HEK293 (cell line): Measurements from ENCODE around the gene PRKCE.

ENCODE experiments used
- CTCF ChIA-PET: fragments of 350-600 bp; formaldehyde crosslinking; extraction: SDS; loops from one replicate; lab custom pipeline; 2021; ENCODE audit warnings: antibody characterized with exemption; lab: Yijun Ruan, JAX
- POLR2A ChIA-PET: fragments of 300-600 bp; formaldehyde crosslinking; extraction: SDS; loops from one replicate; lab custom pipeline; 2020; ENCODE audit warnings: antibody characterized with exemption, inconsistent platforms; lab: Yijun Ruan, JAX
- H3K27ac ChIP-seq: fragments of 200-500 bp; sonication (Bioruptor generic); 2 replicates; pipeline ENCODE4 v1.5.1; 2014; ENCODE audit warnings: low read depth, low read length, control low read depth, inconsistent platforms; ENCODE audit errors: extremely low read depth
- H3K36me3 ChIP-seq, 2 experiments: fragments of 200-500 bp in 1 of 2; sonication (Bioruptor generic) in 1 of 2; 1 replicate in 1 of 2; 2 replicates in 1 of 2; pipeline ENCODE4 v1.5.1; 2014 to 2017; ENCODE audit warnings: inconsistent platforms in 2 of 2, low read length in 2 of 2; ENCODE audit not compliant: control insufficient read depth in 2 of 2, insufficient read depth in 1 of 2
- H3K4me1 ChIP-seq: fragments of 200-500 bp; sonication (Bioruptor generic); 2 replicates; pipeline ENCODE4 v1.5.1; 2014; ENCODE audit warnings: mild to moderate bottlenecking, low read length, inconsistent platforms; ENCODE audit not compliant: control insufficient read depth, insufficient read depth
- H3K4me3 ChIP-seq: 2 replicates; pipeline ENCODE4 v1.5.1; 2011; ENCODE audit warnings: low read depth, mild to moderate bottlenecking, control low read depth, low read length, moderate library complexity
- H3K9me3 ChIP-seq: fragments of 200-500 bp; sonication (Bioruptor generic); 2 replicates; pipeline ENCODE4 v1.5.1; 2014; ENCODE audit warnings: low read depth, low read length, inconsistent platforms; ENCODE audit not compliant: control insufficient read depth, insufficient read depth
- EGR2 ChIP-seq: fragments of 450-650 bp; formaldehyde crosslinking; IDR thresholded peaks from 2 replicates; pipeline ENCODE4 v1.5.1; 2016; ENCODE audit warnings: low read depth, missing biosample characterization, missing genetic modification characterization
- FEZF1 ChIP-seq: fragments of 450-650 bp; formaldehyde crosslinking; IDR thresholded peaks from 2 replicates; pipeline ENCODE4 v1.5.1; 2016; ENCODE audit warnings: missing biosample characterization, missing genetic modification characterization
- RBAK ChIP-seq: fragments of 450-650 bp; formaldehyde crosslinking; IDR thresholded peaks from 2 replicates; pipeline ENCODE4 v1.5.1; 2016; ENCODE audit warnings: missing biosample characterization, missing genetic modification characterization
- SCRT2 ChIP-seq: fragments of 450-650 bp; formaldehyde crosslinking; IDR thresholded peaks from 2 replicates; pipeline ENCODE4 v1.5.1; 2016; ENCODE audit warnings: missing biosample characterization, missing genetic modification characterization
- YY1 ChIP-seq: fragments of 450-650 bp; formaldehyde crosslinking; IDR thresholded peaks from 2 replicates; pipeline ENCODE4 v1.5.1; 2018; ENCODE audit warnings: missing biosample characterization, missing genetic modification characterization
- ZBTB7A ChIP-seq: fragments of 450-650 bp; formaldehyde crosslinking; IDR thresholded peaks from 2 replicates; pipeline ENCODE4 v1.5.1; 2016; ENCODE audit warnings: low read depth, missing biosample characterization, missing genetic modification characterization
- ZFP69B ChIP-seq: fragments of 450-650 bp; formaldehyde crosslinking; IDR thresholded peaks from 2 replicates; pipeline ENCODE4 v1.5.1; 2016; ENCODE audit warnings: missing biosample characterization, missing genetic modification characterization
- ZNF133 ChIP-seq: fragments of 450-650 bp; formaldehyde crosslinking; IDR thresholded peaks from 2 replicates; pipeline ENCODE4 v1.5.1; 2016; ENCODE audit warnings: missing biosample characterization, missing genetic modification characterization
- ZNF157 ChIP-seq: fragments of 450-650 bp; formaldehyde crosslinking; IDR thresholded peaks from 2 replicates; pipeline ENCODE4 v1.5.1; 2016; ENCODE audit warnings: missing biosample characterization, missing genetic modification characterization
- ZNF174 ChIP-seq: fragments of 450-650 bp; formaldehyde crosslinking; IDR thresholded peaks from 2 replicates; pipeline ENCODE4 v1.5.0; 2017; ENCODE audit warnings: missing biosample characterization, mild to moderate bottlenecking, missing genetic modification characterization
- ZNF266 ChIP-seq: fragments of 450-650 bp; formaldehyde crosslinking; IDR thresholded peaks from 2 replicates; pipeline ENCODE4 v1.5.1; 2016; ENCODE audit warnings: missing biosample characterization, missing genetic modification characterization, low read depth
- ZNF274 ChIP-seq, 2 experiments: fragments of 200-500 bp in 1 of 2; fragments of 450-650 bp in 1 of 2; sonication (Bioruptor generic) in 1 of 2; formaldehyde crosslinking in 1 of 2; IDR thresholded peaks; 2 replicates each; pipeline versions ENCODE4 v1.5.1 to v1.6.1; 2014 to 2016; ENCODE audit warnings: borderline replicate concordance in 1 of 2, inconsistent platforms in 1 of 2, low read length in 1 of 2, missing biosample characterization in 1 of 2, missing genetic modification characterization in 1 of 2
- ZNF302 ChIP-seq: fragments of 450-650 bp; formaldehyde crosslinking; IDR thresholded peaks from 2 replicates; pipeline ENCODE4 v1.5.1; 2016; ENCODE audit warnings: missing biosample characterization, missing genetic modification characterization, low read depth
- ZNF341 ChIP-seq: fragments of 450-650 bp; formaldehyde crosslinking; IDR thresholded peaks from 2 replicates; pipeline ENCODE4; 2016; ENCODE audit warnings: low read depth, missing biosample characterization, missing genetic modification characterization
- ZNF404 ChIP-seq: fragments of 450-650 bp; formaldehyde crosslinking; IDR thresholded peaks from 2 replicates; pipeline ENCODE4 v1.5.1; 2017; ENCODE audit warnings: missing biosample characterization, missing genetic modification characterization
- ZNF544 ChIP-seq: fragments of 450-650 bp; formaldehyde crosslinking; IDR thresholded peaks from 2 replicates; pipeline ENCODE4 v1.5.0; 2017; ENCODE audit warnings: missing biosample characterization, missing genetic modification characterization
- ZNF585B ChIP-seq: fragments of 450-650 bp; formaldehyde crosslinking; IDR thresholded peaks from 2 replicates; pipeline ENCODE4 v1.5.1; 2016; ENCODE audit warnings: missing biosample characterization, missing genetic modification characterization
- ZNF610 ChIP-seq: fragments of 450-650 bp; formaldehyde crosslinking; IDR thresholded peaks from 2 replicates; pipeline ENCODE4 v1.5.1; 2016; ENCODE audit warnings: missing biosample characterization, missing genetic modification characterization, borderline replicate concordance
- ZNF621 ChIP-seq: fragments of 450-650 bp; formaldehyde crosslinking; IDR thresholded peaks from 2 replicates; pipeline ENCODE4 v1.5.1; 2017; ENCODE audit warnings: missing biosample characterization, missing genetic modification characterization
- ZNF677 ChIP-seq: fragments of 450-650 bp; IDR thresholded peaks from 2 replicates; pipeline ENCODE4 v1.5.0; 2018; ENCODE audit warnings: missing biosample characterization, mild to moderate bottlenecking, missing genetic modification characterization, moderate library complexity
- ZNF747 ChIP-seq: fragments of 450-650 bp; formaldehyde crosslinking; IDR thresholded peaks from 2 replicates; pipeline ENCODE4 v1.5.1; 2016; ENCODE audit warnings: missing biosample characterization, missing genetic modification characterization
- ZNF777 ChIP-seq: fragments of 450-650 bp; formaldehyde crosslinking; IDR thresholded peaks from 2 replicates; pipeline ENCODE4 v1.5.1; 2017; ENCODE audit warnings: missing biosample characterization, missing genetic modification characterization, borderline replicate concordance
- ZNF791 ChIP-seq: fragments of 450-650 bp; formaldehyde crosslinking; IDR thresholded peaks from 2 replicates; pipeline ENCODE4 v1.5.1; 2016; ENCODE audit warnings: missing biosample characterization, missing genetic modification characterization
- ZXDB ChIP-seq: fragments of 450-650 bp; formaldehyde crosslinking; IDR thresholded peaks from 2 replicates; pipeline ENCODE4 v1.5.1; 2016; ENCODE audit warnings: missing biosample characterization, missing genetic modification characterization
- TF ChIP-seq, protein P1 (sequence below): fragments of 450-650 bp; formaldehyde crosslinking; IDR thresholded peaks from 2 replicates; pipeline ENCODE4 v1.5.1; 2016; ENCODE audit warnings: missing biosample characterization, missing genetic modification characterization
- TF ChIP-seq, protein P2 (sequence below): fragments of 450-650 bp; formaldehyde crosslinking; IDR thresholded peaks from 2 replicates; pipeline ENCODE4 v1.5.1; 2016; ENCODE audit warnings: missing biosample characterization, missing genetic modification characterization
- TF ChIP-seq, protein P3 (sequence below): fragments of 450-650 bp; formaldehyde crosslinking; IDR thresholded peaks from 2 replicates; pipeline ENCODE4 v1.5.1; 2016; ENCODE audit warnings: missing biosample characterization, missing genetic modification characterization
- TF ChIP-seq, protein P4 (sequence below): fragments of 450-650 bp; formaldehyde crosslinking; IDR thresholded peaks from 2 replicates; pipeline ENCODE4 v1.5.1; 2017; ENCODE audit warnings: missing biosample characterization, missing genetic modification characterization

PRKCE gene

DNA sequence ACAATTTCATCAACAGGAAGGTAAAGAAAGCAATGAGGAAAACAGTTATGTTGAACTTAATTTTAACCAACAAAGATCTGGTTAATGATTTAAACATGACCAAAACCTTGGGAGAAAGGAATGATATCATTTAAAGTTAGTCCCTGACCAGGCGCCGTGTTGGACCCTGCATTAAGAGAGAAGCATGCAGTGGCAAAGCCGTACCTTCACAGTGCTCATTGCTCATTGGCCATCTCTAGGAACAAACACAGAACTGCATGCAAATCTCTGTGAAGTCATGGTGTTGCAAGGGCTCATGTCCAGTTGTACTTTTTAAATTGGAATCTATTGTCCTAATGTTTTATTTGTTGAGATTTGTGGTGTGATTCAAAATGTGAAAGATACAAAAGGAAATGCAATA is 28.4 kb upstream of the PRKCE start:
- no peaks in the 10 kb centered on the region for H3K4me1 ChIP-seq
- no peaks in the 10 kb centered on the region for H3K36me3 ChIP-seq
- no peak overlapping the region for H3K27ac ChIP-seq
- no peak overlapping the region for H3K4me3 ChIP-seq
- no peaks in the 10 kb centered on the region for H3K9me3 ChIP-seq
- POLR2A ChIA-PET: no interaction called here
- TF ChIP-seq ZNF610 (no peak), FEZF1 (tag by site-specific recombination) (no peak), ZNF341 (tag by site-specific recombination) (no peak), ZNF585B (tag by site-specific recombination) (no peak), ZNF621 (tag by site-specific recombination) (no peak), SCRT2 (tag by site-specific recombination) (no peak), ZNF302 (tag by site-specific recombination) (no peak), ZNF266 (no peak), YY1 (tag by site-specific recombination) (no peak), ZNF791 (tag by site-specific recombination) (no peak)
- TF ChIP-seq, protein P1, sequence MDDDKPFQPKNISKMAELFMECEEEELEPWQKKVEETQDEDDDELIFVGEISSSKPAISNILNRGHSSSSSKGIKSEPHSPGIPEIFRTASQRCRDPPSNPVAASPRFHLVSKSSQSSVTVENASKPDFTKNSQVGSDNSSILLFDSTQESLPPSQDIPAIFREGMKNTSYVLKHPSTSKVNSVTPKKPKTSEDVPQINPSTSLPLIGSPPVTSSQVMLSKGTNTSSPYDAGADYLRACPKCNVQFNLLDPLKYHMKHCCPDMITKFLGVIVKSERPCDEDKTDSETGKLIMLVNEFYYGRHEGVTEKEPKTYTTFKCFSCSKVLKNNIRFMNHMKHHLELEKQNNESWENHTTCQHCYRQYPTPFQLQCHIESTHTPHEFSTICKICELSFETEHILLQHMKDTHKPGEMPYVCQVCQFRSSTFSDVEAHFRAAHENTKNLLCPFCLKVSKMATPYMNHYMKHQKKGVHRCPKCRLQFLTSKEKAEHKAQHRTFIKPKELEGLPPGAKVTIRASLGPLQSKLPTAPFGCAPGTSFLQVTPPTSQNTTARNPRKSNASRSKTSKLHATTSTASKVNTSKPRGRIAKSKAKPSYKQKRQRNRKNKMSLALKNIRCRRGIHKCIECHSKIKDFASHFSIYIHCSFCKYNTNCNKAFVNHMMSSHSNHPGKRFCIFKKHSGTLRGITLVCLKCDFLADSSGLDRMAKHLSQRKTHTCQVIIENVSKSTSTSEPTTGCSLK (tag by site-specific recombination): no peak
- TF ChIP-seq, protein P2, sequence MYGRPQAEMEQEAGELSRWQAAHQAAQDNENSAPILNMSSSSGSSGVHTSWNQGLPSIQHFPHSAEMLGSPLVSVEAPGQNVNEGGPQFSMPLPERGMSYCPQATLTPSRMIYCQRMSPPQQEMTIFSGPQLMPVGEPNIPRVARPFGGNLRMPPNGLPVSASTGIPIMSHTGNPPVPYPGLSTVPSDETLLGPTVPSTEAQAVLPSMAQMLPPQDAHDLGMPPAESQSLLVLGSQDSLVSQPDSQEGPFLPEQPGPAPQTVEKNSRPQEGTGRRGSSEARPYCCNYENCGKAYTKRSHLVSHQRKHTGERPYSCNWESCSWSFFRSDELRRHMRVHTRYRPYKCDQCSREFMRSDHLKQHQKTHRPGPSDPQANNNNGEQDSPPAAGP: no peak
- TF ChIP-seq, protein P3, sequence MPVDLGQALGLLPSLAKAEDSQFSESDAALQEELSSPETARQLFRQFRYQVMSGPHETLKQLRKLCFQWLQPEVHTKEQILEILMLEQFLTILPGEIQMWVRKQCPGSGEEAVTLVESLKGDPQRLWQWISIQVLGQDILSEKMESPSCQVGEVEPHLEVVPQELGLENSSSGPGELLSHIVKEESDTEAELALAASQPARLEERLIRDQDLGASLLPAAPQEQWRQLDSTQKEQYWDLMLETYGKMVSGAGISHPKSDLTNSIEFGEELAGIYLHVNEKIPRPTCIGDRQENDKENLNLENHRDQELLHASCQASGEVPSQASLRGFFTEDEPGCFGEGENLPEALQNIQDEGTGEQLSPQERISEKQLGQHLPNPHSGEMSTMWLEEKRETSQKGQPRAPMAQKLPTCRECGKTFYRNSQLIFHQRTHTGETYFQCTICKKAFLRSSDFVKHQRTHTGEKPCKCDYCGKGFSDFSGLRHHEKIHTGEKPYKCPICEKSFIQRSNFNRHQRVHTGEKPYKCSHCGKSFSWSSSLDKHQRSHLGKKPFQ (tag by site-specific recombination): no peak
- CTCF ChIA-PET: interaction anchor here (0.5 to 0.9 kb wide), 2 partner anchors 15 to 1378 kb away, joined by 3 read pairs; no protein-coding TSS in a partner anchor

DNA sequence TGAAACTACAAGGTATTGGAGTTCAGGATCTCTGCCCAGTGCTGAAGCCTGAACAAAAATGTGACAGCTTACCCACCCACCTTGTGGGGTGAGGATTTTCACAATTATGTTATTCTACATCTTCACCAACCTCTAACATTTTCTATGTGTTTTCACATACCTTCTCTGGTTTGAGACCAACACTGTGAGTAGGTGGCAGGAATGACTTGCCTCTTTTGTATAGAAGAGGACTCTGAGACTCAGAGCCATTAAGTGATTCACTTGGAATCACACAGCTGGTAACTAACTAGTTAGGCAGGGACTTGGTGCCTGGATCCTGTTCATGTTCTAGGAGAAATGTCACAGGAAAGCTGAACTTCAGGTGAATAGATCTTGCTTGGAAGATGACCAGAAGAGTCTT is 25.7 kb upstream of the PRKCE start:
- H3K4me3 ChIP-seq: no peak overlapping the region
- CTCF ChIA-PET: interaction anchor here (1.0 kb wide), 1 partner anchor 42 kb away, joined by 6 read pairs; no protein-coding TSS in a partner anchor
- TF ChIP-seq ZNF157: no peak
- TF ChIP-seq ZNF747 (tag by site-specific recombination): no peak
- no peak for TF ChIP-seq EGR2
- TF ChIP-seq RBAK (tag by site-specific recombination): no peak
- no peak for TF ChIP-seq ZNF677
- TF ChIP-seq ZNF544 (tag by site-specific recombination): no peak
- no peak for TF ChIP-seq ZNF174 (tag by site-specific recombination)
- TF ChIP-seq ZNF404 (tag by site-specific recombination): no peak
- TF ChIP-seq ZNF133 (tag by site-specific recombination): no peak
- no peak for TF ChIP-seq ZBTB7A (tag by site-specific recombination)
- no peak for TF ChIP-seq ZNF777
- TF ChIP-seq ZNF266: no peak
- TF ChIP-seq ZNF274 (IDR thresholded peaks at IDR 0.05; ENCODE audit: low read length): no peak
- TF ChIP-seq ZNF274 (tag by site-specific recombination; IDR thresholded peaks at IDR 0.05; ENCODE audit: borderline replicate concordance): no peak
- no peak for TF ChIP-seq ZFP69B (tag by site-specific recombination)
- TF ChIP-seq, protein P3 (tag by site-specific recombination): no peak
- TF ChIP-seq, protein P4, sequence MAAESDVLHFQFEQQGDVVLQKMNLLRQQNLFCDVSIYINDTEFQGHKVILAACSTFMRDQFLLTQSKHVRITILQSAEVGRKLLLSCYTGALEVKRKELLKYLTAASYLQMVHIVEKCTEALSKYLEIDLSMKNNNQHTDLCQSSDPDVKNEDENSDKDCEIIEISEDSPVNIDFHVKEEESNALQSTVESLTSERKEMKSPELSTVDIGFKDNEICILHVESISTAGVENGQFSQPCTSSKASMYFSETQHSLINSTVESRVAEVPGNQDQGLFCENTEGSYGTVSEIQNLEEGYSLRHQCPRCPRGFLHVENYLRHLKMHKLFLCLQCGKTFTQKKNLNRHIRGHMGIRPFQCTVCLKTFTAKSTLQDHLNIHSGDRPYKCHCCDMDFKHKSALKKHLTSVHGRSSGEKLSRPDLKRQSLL (tag by site-specific recombination): no peak
- TF ChIP-seq ZXDB (tag by site-specific recombination): no peak
- H3K36me3 ChIP-seq: no peaks in the 10 kb centered on the region
- H3K27ac ChIP-seq: no peak overlapping the region
- POLR2A ChIA-PET: interaction anchor here (1.1 kb wide), 1 partner anchor 15 kb away, joined by 3 read pairs; the partner anchor contains the start of gene SRBD1
- H3K4me1 ChIP-seq: no peaks in the 10 kb centered on the region
- no peaks in the 10 kb centered on the region for H3K9me3 ChIP-seq
